ENCODE measurements around the gene CYP4V2. TPM values are rescaled to one million over a fixed set of nuclear protein-coding genes. Genes with fewer than 3 reads are reported as not detected.

Gene CYP4V2
- total RNA-seq, 3 donors from 2014 or later = 28.2 to 40.8 (median 36.6) TPM

- no peak overlapping the region for H3K4me3 ChIP-seq
- H3K27ac ChIP-seq = no peak overlapping the region
- no peaks in the 10 kb centered on the region for H3K27me3 ChIP-seq
- TF ChIP-seq POLR2AphosphoS5 (IDR thresholded peaks at IDR 0.05) = no peak
- no peak for TF ChIP-seq CTCF (IDR thresholded peaks at IDR 0.05)
- no peak for TF ChIP-seq POLR2A (IDR thresholded peaks at IDR 0.05)
- no peaks in the 10 kb centered on the region for H3K36me3 ChIP-seq
- no peaks in the 10 kb centered on the region for H3K4me1 ChIP-seq
- DNase-seq (ENCODE audit: low spot score in 2 of 2) = no peak
- intact Hi-C loops (cut with DNase I; ENCODE audit: low total_unique reads) = no loop called here
- H3K9me3 ChIP-seq = no peaks in the 10 kb centered on the region
Observed at GRCh38 chr4:186203406-186203805, 12.0 kb downstream of the CYP4V2 start.

- Histone ChIP-seq H3K4me1 (no peaks in the 10 kb centered on the region), H3K27me3 (no peaks in the 10 kb centered on the region), H3K27ac (peak overlapping the region in 1 of 2 donors; percentile 83), H3K36me3 (no peaks in the 10 kb centered on the region), H3K4me3 (peak overlapping the region in 2 of 3 donors; percentile 22 to 62), H3K9me3 (no peaks in the 10 kb centered on the region)
- intact Hi-C loops (cut with DNase I; ENCODE audit: low total_unique reads) = no loop called here
- DNase-seq (ENCODE audit: low spot score in 2 of 2) = no peak
- TF ChIP-seq POLR2A (IDR thresholded peaks at IDR 0.05) (no peak), CTCF (IDR thresholded peaks at IDR 0.05) (no peak)
Observed at GRCh38 chr4:186204103-186204559, 12.8 kb downstream of the CYP4V2 start.

DNA sequence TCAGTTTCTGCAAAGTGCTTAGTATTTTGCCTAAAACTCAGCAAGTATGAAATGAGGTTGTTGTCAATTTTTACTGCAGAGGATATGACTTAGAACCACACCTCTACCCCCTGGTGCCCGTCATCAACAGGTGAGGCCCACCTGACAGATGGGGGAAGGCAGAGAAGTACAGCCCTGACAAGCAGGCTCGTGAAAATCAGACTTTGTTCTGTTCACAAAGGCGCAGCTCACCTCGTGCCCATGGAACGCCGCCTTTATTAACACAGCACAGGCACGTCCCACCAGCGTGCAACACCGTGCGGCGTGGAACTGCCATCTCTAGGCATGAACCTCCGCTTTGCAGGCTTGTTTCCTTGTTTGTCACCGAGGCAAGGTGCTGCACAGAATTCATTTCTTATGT, 13.3 kb downstream of the CYP4V2 start:
- H3K4me3 ChIP-seq = peak overlapping the region in 2 of 3 donors; percentile 22 to 62

DNA sequence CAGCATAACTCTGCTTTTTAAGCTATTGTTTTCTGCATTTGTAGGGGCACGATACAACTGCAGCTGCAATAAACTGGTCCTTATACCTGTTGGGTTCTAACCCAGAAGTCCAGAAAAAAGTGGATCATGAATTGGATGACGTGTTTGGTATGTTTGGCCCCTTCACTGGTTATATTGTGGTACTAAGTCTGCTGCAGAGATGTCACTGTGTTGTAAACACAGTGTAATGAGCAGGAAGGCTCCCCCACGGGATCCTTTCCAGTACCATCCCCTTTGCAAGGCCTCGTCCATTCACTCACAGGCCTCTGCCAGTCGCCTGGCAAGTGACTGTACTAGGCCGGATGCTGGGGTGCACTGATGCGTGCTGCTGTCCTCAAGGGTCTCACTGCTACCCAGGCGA, 13.8 kb downstream of the CYP4V2 start:
- DNase-seq (ENCODE audit: low spot score in 2 of 2) = no peak
- Histone ChIP-seq H3K27me3 (no peaks in the 10 kb centered on the region), H3K36me3 (no peaks in the 10 kb centered on the region), H3K4me1 (no peaks in the 10 kb centered on the region), H3K9me3 (no peaks in the 10 kb centered on the region), H3K27ac (no peak overlapping the region), H3K4me3 (peak overlapping the region in 1 of 3 donors; percentile 62)
- intact Hi-C loops (cut with DNase I; ENCODE audit: low total_unique reads) = no loop called here
- TF ChIP-seq POLR2AphosphoS5 (IDR thresholded peaks at IDR 0.05) (no peak), CTCF (IDR thresholded peaks at IDR 0.05) (no peak), POLR2A (IDR thresholded peaks at IDR 0.05) (no peak)

More for the DNA sequence above, 13.3 kb downstream of the CYP4V2 start:
- no peaks in the 10 kb centered on the region for H3K9me3 ChIP-seq
- H3K27ac ChIP-seq = peak overlapping the region in 1 of 2 donors; percentile 83
- no peaks in the 10 kb centered on the region for H3K4me1 ChIP-seq
- TF ChIP-seq POLR2A (IDR thresholded peaks at IDR 0.05) (no peak), CTCF (IDR thresholded peaks at IDR 0.05) (no peak), POLR2AphosphoS5 (IDR thresholded peaks at IDR 0.05) (no peak)
- no peaks in the 10 kb centered on the region for H3K27me3 ChIP-seq
- no peak for DNase-seq (ENCODE audit: low spot score in 2 of 2)
- intact Hi-C loops (cut with DNase I; ENCODE audit: low total_unique reads) = no loop called here
- no peaks in the 10 kb centered on the region for H3K36me3 ChIP-seq

DNA sequence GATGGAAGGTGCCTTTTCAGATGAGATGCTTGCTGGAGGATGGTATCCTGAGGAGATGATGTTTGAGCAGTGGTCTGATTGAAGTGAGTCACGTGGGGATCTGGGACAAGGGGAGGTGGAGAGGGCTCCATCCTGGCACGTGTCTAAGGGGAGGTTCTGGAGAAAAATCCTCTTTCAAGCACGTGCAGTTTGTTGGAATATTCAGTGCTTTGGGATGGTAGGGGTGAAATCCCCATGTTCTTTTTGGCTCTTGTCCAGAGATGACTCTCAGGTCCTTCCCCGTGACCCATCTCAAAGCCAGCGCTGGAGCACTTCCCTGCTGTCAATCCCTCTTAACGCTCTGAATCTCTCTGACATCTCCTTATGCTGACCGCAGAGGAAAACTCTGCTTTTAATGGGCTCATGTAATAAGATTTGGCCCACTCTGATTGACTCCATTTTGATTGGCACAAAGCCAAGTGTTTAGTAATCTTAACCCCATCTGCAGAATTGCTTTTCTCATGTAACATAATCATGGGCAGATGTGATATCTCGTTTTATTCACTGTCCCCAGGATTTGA, 25.2 kb downstream of the CYP4V2 start:
- H3K36me3 ChIP-seq = no peaks in the 10 kb centered on the region
- H3K27ac ChIP-seq = no peak overlapping the region
- TF ChIP-seq POLR2A (IDR thresholded peaks at IDR 0.05) = no peak
- intact Hi-C loops (cut with DNase I; ENCODE audit: low total_unique reads) = no loop called here
- no peaks in the 10 kb centered on the region for H3K4me1 ChIP-seq
- no peaks in the 10 kb centered on the region for H3K27me3 ChIP-seq
- no peaks in the 10 kb centered on the region for H3K9me3 ChIP-seq
- no peak for DNase-seq (ENCODE audit: low spot score in 2 of 2)
- H3K4me3 ChIP-seq = no peak overlapping the region
